Stimulated activated CD4-positive, alpha-beta T cell treated with anti-CD3 and anti-CD28 coated beads, Interleukin-1b, Interleukin-23, amount 100 ng/mL, for 1 hour (primary cell): ENCODE measurements around the gene ST3GAL5.

Source experiments
- DNase-seq, 2 donors: peaks; one replicate each; pipeline ENCODE4 v3.0.0-alpha.2; 2020; ENCODE audit warnings: low read depth in 2 of 2

ST3GAL5 gene

GRCh38 chr2:85806358-85807118 is 82.3 kb downstream of the ST3GAL5 start:
- no peak for DNase-seq

GRCh38 chr2:85804583-85804982 is 84.2 kb downstream of the ST3GAL5 start:
- no peak for DNase-seq

GRCh38 chr2:85803704-85804425 is 84.9 kb downstream of the ST3GAL5 start:
- no peak for DNase-seq

GRCh38 chr2:85802354-85803103 is 86.3 kb downstream of the ST3GAL5 start:
- no peak for DNase-seq

GRCh38 chr2:85801871-85802270 is 86.9 kb downstream of the ST3GAL5 start:
- DNase-seq: no peak

GRCh38 chr2:85800586-85800985 is 88.2 kb downstream of the ST3GAL5 start:
- no peak for DNase-seq

GRCh38 chr2:85799215-85799956 is 89.4 kb downstream of the ST3GAL5 start:
- DNase-seq: no peak

- no peak for DNase-seq
Measured at GRCh38 chr2:85797921-85798320, 90.9 kb downstream of the ST3GAL5 start.

GRCh38 chr2:85797263-85797660 is 91.5 kb downstream of the ST3GAL5 start:
- no peak for DNase-seq

GRCh38 chr2:85796341-85797262 is 92.2 kb downstream of the ST3GAL5 start:
- DNase-seq: no peak

GRCh38 chr2:85796046-85796340 is 92.8 kb downstream of the ST3GAL5 start:
- no peak for DNase-seq

GRCh38 chr2:85795331-85796045 is 93.3 kb downstream of the ST3GAL5 start:
- DNase-seq: no peak

- no peak for DNase-seq
Measured at GRCh38 chr2:85794491-85795121, 94.2 kb downstream of the ST3GAL5 start.

GRCh38 chr2:85794038-85794441 is 94.8 kb downstream of the ST3GAL5 start:
- no peak for DNase-seq

- DNase-seq: no peak
Measured at GRCh38 chr2:85793584-85793983, 95.2 kb downstream of the ST3GAL5 start.

GRCh38 chr2:85792783-85793441 is 95.9 kb downstream of the ST3GAL5 start:
- no peak for DNase-seq

- DNase-seq: no peak
Measured at GRCh38 chr2:85791704-85792565, 96.9 kb downstream of the ST3GAL5 start.

- no peak for DNase-seq
Measured at GRCh38 chr2:85790499-85791188, 98.1 kb downstream of the ST3GAL5 start.
